ENCODE results near the gene RPS6KA2.

Gene RPS6KA2

GRCh38 chr6:166516251-166516884 is 110.7 kb downstream of the RPS6KA2 start:
- no peak for DNase-seq

- DNase-seq: no peak
Measured at GRCh38 chr6:166515072-166515810, 111.8 kb downstream of the RPS6KA2 start.

- DNase-seq: no peak
Measured at GRCh38 chr6:166514196-166514595, 112.9 kb downstream of the RPS6KA2 start.

- no peak for DNase-seq
Measured at GRCh38 chr6:166512567-166512966, 114.5 kb downstream of the RPS6KA2 start.

GRCh38 chr6:166511316-166511715 is 115.7 kb downstream of the RPS6KA2 start:
- DNase-seq: no peak

GRCh38 chr6:166509193-166509592 is 117.9 kb downstream of the RPS6KA2 start:
- DNase-seq: no peak

- DNase-seq: no peak
Measured at GRCh38 chr6:166508726-166509125, 118.3 kb downstream of the RPS6KA2 start.

GRCh38 chr6:166507809-166508564 is 119.1 kb downstream of the RPS6KA2 start:
- no peak for DNase-seq

GRCh38 chr6:166507380-166507779 is 119.7 kb downstream of the RPS6KA2 start:
- no peak for DNase-seq

- DNase-seq: no peak
Measured at GRCh38 chr6:166505133-166505905, 121.7 kb downstream of the RPS6KA2 start.

- no peak for DNase-seq
Measured at GRCh38 chr6:166504100-166504499, 123.0 kb downstream of the RPS6KA2 start.

- DNase-seq: no peak
Measured at GRCh38 chr6:166503167-166503744, 123.8 kb downstream of the RPS6KA2 start.

- no peak for DNase-seq
Measured at GRCh38 chr6:166502453-166502852, 124.6 kb downstream of the RPS6KA2 start.

GRCh38 chr6:166501246-166501645 is 125.8 kb downstream of the RPS6KA2 start:
- DNase-seq: no peak

GRCh38 chr6:166500246-166500645 is 126.8 kb downstream of the RPS6KA2 start:
- no peak for DNase-seq

- DNase-seq: no peak
Measured at GRCh38 chr6:166499350-166500163, 127.5 kb downstream of the RPS6KA2 start.

GRCh38 chr6:166498661-166499349 is 128.2 kb downstream of the RPS6KA2 start:
- DNase-seq: no peak

GRCh38 chr6:166498228-166498627 is 128.8 kb downstream of the RPS6KA2 start:
- no peak for DNase-seq

- no peak for DNase-seq
Measured at GRCh38 chr6:166497087-166497899, 129.8 kb downstream of the RPS6KA2 start.

GRCh38 chr6:166496460-166496859 is 130.6 kb downstream of the RPS6KA2 start:
- no peak for DNase-seq
